GM18502 (cell line): ENCODE results near the gene RSPH10B.
"Not testable (repeated sequence)": the region's sequence is repeated elsewhere in the genome, so short reads cannot be mapped to it uniquely, and the experiment has no call there.

ENCODE experiments used
- ATAC-seq: cut with Tn5 transposase; IDR thresholded peaks from one replicate; pipeline ENCODE4 v1.9.1; 2021; ENCODE audit warnings: mild to moderate bottlenecking; ENCODE audit not compliant: unreplicated experiment, poor library complexity

The RSPH10B gene

GRCh38 chr7:5930290-5930689 lies 40.2 kb downstream of the RSPH10B start:
- ATAC-seq: not testable (repeated sequence)

DNA sequence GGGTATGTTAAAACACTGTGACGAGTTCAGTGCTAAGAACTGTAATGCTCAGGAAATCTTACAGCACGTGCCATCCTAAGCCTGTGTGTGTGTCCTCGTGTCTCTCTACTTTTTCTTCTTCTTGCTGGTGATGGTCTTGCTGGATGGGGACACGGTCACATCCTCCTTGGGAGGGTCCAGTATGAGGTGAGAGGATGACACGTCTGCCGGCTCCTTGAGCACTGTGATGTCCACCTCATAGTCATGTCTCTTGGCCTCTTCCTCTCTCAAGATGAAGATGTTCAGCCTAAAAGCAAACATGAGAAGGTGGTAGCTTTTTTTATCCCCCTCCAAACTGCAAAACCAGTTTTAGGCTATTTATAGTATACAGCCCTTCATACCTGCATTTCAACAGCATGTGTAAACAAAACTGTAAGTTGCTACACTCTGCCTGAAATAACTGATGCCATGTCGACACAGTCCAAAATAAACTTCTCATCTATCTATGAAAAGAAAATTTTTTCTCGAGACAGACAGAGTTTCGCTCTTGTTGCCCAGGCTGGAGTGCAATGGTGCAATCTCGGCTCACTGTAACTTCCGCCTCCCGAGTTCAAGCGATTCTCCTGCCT lies 44.1 kb downstream of the RSPH10B start:
- not testable (repeated sequence) for ATAC-seq

DNA sequence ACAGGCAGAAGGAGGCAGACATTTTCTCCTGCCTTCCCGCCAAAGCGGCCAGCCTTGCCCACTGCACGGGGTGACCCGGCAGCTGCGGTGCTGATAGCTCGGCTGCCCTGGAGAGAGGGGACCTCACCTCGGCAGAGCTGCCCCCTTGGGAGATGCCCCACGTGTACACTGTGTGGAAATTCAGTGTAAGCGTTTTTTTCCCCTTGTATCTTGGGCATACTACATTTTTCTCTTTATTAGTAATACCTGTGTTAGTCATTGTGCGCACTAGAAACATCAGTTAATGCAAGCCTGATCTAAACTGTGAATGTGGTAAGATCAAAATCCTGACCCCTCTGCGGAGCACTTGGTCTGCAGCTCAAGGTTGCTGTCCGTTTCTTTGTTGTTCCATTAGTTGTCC lies 45.9 kb downstream of the RSPH10B start:
- not testable (repeated sequence) for ATAC-seq

DNA sequence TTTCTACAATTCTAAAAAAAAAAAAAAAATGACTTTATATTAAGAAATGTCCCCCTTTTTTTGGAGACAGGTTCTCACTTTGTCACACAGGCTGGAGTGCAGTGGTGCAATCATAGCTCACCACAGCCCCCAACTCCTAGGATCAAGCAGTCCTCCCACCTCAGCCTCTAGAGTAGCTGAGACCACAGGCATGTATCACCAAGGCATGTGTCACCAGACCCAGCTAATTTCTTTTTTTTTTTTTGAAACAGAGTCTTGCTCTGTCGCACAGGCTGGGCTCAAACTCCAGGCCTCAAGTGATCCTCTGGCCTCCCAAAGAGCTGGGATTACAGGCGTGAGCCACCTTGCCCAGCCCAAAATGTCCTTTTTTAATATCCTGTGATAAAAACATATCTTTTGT lies 46.3 kb downstream of the RSPH10B start:
- ATAC-seq: not testable (repeated sequence)

DNA sequence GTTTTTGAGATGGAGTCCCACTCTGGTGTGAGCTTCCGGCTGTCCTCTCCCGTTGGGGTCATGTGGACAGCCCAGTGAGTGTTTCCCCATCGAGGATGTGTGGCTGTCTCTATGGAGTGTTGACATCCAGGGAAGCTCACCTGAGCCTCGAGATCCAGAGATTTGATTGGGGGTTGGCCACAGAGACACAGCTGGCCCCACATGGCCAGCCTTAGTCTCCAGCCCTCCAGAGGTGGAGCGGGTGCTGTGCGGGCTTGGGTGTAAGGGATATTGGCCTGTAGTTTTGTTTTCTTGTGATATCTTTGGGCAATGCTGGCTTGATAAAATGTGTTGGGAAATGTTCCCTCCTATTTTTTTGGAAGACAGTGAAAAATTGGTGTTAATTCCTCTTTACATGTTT lies 54.0 kb downstream of the RSPH10B start:
- not testable (repeated sequence) for ATAC-seq

DNA sequence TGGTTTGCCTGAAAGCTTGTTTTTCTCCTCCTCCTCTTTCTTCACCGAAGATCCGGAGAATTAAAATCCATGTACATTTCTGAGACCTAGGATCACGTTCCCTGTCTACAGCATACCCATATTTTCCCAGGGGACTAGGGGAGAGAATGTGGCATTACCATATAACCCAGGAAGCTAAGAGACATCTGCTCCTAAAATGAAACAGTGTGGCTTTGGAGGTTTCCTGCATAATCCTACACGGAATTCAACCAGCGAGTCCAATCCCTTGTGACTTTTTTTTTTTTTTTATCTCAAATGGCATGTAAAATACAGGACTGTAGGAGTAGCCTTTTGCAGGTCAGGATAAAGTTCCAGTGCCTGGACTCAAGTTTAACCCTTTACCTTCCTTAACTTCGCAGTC lies 61.7 kb downstream of the RSPH10B start:
- ATAC-seq: not testable (repeated sequence)

DNA sequence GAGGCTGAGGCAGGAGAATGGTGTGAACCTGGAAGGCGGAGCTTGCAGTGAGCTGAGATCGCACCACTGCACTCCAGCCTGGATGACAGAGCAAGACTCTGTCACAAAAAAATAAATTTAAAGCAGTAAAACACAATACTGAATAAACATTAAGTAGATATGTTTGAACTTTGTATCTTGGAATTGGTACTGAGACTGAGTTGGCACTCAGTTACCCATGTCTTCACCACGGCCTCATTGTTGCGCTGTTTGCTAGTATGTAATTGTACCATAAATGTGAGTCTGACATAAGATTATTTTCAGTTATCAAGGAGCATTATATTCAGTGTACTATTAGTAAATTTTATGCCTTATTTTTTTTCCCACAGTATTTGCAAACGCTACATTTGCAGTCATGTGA lies 65.8 kb downstream of the RSPH10B start:
- ATAC-seq: not testable (repeated sequence)

DNA sequence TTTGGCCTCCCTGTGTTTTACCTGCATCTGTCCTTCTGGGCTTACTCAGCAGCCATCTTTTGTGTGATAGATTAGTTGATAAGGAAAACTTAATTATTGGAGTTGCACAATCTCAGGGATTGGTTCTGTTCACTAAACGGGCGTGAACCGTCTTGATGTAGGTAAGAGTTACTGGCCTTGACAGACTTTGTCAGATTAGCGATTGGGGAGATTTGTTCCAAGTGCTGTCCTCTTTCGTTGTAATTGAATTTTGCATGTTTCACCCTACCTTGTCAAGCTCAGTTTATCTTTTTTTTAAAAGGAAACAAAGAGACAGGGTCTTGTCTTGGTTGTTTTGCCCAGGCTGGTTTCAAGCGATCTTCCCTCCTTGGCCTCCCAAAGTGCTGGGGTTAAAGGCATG lies 67.5 kb downstream of the RSPH10B start:
- not testable (repeated sequence) for ATAC-seq

DNA sequence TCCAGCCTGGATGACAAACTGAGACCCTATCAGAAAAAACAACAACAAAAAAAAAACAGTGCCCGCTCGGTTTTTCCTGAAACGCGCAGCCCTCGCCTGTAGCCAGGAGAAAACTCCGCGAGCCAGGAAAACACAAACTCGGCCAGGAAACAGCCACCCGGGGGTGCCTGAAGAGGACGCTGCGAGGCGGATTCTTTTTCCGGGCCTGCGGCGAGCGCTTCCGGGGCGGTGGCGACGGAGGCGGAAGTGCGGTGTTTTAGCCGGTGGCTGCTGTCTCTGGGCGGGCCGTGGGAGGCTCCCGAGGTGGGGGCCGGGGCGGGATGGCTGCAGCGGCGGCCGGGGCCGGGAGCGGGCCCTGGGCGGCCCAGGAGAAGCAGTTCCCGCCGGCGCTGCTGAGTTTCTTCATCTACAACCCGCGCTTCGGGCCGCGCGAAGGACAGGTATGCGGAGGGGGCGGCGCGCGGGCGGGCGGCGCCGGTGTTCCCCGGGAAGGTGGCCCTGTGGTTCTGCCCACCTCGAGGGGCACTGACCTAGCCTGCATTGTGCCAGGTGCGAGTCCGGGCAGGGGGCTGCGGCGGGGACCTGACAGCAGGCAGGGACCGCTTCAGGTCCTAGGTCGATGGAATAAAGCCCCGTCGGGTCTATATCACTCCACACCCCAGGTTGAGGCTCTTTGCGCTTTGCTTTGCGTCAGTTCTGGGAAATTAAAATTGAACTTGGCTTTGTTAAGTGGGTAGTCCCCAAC lies 71.8 kb downstream of the RSPH10B start, which contains the start of gene CCZ1:
TSS of gene CCZ1 (plus strand) at position 254 of the 745 bp plus-strand sequence. CDS start at position 321, 67 bp downstream.
- ATAC-seq: peak; percentile 91

DNA sequence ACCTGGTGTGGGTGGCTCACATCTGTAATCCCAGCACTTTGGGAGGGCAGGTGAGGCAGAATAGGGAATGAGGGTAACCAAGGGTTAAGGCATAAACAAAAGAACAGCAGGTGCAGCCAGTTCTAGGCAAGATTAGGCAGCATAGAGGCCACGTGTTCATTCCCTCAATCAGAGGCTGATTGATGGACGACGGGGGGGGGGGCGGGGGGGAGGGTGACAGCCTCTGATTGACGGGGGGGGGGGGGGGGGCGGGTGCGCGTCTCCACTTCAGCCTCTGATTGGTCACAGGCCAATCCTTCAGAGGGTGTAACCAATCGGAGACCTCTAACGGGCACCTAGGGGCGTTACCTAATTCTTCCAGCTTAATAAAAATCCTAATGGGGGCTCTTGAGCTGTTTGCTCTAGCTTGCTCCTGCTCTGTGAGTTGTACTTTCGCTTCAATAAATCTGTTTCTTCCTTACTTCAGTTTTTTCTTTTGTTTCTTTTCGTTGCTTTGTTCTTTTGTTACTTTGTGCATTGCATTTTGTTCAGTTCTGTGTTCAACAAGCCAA lies 73.0 kb downstream of the RSPH10B start:
- ATAC-seq: not testable (repeated sequence)

DNA sequence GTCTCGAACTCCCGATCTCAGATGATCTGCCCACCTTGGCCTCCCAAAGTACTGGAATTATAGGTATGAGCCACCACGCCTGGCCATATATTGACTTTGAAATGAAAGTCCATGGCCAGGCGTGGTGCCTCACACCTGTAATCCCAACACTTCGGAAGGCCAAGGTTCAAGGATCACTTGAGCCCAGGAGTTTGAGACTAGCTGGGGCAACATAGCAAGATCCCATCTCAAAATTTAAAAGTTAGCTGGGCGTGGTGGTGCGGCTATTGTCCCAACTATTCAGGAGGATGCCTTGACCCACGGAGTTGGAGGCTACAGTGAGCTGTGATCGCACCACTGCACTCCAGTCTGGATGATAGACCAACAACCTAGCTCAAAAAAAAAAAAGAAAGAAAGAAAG lies 78.0 kb downstream of the RSPH10B start:
- ATAC-seq: no peak

DNA sequence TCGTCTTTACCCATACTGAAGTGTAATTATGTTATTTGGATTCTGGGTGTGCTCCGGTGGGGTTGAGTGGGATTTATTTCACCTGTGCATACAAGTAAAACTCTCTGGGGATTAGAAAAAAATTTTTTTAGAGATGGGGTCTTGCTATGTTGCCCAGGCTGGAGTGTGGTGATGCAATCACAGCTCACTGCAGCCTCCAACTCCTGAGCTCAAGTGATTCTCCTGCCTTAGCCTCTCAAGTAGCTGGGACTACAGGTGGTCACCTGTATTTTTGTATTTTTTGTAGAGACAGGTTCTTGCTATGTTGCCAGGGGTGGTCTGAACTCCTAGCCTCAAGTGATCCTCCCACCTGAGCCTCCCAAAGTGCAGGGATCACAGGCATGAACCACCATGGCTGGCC lies 80.2 kb downstream of the RSPH10B start:
- not testable (repeated sequence) for ATAC-seq

- not testable (repeated sequence) for ATAC-seq
Observed at GRCh38 chr7:5888021-5888420, 82.5 kb downstream of the RSPH10B start.

DNA sequence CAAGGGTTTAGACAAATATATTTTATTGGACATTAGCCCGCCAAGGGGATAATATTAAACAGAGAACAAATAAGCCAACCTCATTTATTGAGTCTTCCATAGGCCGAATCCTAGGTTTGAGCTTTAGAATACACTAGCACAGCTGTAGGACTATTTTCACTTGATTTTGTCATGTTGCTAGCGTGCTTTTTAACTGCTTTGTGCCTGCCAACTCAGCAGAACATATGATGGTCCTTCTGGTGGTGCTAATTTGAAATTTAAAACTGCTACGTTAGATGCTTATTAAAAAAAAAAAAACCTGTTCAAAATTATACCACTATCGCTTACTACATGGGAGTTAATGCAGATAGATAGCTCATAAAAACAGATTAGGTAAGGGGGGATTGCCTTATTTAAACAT lies 86.1 kb downstream of the RSPH10B start:
- ATAC-seq: not testable (repeated sequence)

GRCh38 chr7:5880106-5880505 lies 90.4 kb downstream of the RSPH10B start:
- ATAC-seq: not testable (repeated sequence)

DNA sequence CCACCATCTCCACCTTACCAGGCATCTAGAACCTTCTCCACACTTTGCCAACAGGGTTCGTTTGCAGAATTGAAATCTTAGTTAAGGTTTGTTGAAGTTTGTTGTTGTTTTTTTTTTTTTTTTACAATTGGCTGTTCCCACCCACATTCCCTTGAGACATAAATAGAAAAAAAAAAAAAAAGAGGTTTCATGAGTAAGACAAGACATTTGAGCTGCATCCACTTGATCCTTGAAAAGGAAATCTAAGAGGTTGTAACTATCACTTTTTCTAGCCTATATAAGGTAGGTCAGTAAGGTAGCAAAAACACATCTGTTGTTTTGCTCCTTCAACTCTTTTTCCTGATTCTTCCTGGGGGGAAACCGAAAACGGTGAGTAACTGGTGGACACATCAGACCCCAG lies 90.9 kb downstream of the RSPH10B start:
- not testable (repeated sequence) for ATAC-seq
